Retina (tissue), 1 donor: Measurements from ENCODE around the gene PRRX2.

Experiments
- DNase-seq: peaks from one replicate; pipeline ENCODE4 v3.0.0-alpha.2; 2016

Gene PRRX2

GRCh38 chr9:129682381-129682780, 16.9 kb downstream of the PRRX2 start:
- no peak for DNase-seq

- DNase-seq, result no peak
Measured at GRCh38 chr9:129685220-129685932, 19.9 kb downstream of the PRRX2 start.

- DNase-seq, result no peak
Measured at GRCh38 chr9:129685933-129686259, 20.4 kb downstream of the PRRX2 start.

- no peak for DNase-seq
Measured at GRCh38 chr9:129686736-129687135, 21.3 kb downstream of the PRRX2 start.

- DNase-seq, result no peak
Measured at GRCh38 chr9:129687391-129687790, 21.9 kb downstream of the PRRX2 start.

- no peak for DNase-seq
Measured at GRCh38 chr9:129688285-129689043, 23.0 kb downstream of the PRRX2 start.

GRCh38 chr9:129692534-129692933, 27.1 kb downstream of the PRRX2 start:
- DNase-seq, result no peak

GRCh38 chr9:129693741-129694140, 28.3 kb downstream of the PRRX2 start:
- DNase-seq, result no peak

- DNase-seq, result no peak
Measured at GRCh38 chr9:129694243-129694646, 28.8 kb downstream of the PRRX2 start.

- no peak for DNase-seq
Measured at GRCh38 chr9:129695870-129696269, 30.4 kb downstream of the PRRX2 start.

- DNase-seq, result peak; percentile 57
Measured at GRCh38 chr9:129696944-129697655, 31.7 kb downstream of the PRRX2 start.

GRCh38 chr9:129697656-129698253, 32.3 kb downstream of the PRRX2 start:
- DNase-seq, result peak; percentile 36

- DNase-seq, result no peak
Measured at GRCh38 chr9:129698254-129698757, 32.9 kb downstream of the PRRX2 start.

- DNase-seq, result no peak
Measured at GRCh38 chr9:129701054-129701453, 35.6 kb downstream of the PRRX2 start.

GRCh38 chr9:129701549-129701948, 36.1 kb downstream of the PRRX2 start:
- no peak for DNase-seq

GRCh38 chr9:129702589-129703520, 37.4 kb downstream of the PRRX2 start:
- DNase-seq, result no peak

GRCh38 chr9:129703667-129704355, 38.4 kb downstream of the PRRX2 start:
- no peak for DNase-seq

GRCh38 chr9:129704807-129705206, 39.4 kb downstream of the PRRX2 start:
- DNase-seq, result no peak

- DNase-seq, result no peak
Measured at GRCh38 chr9:129708793-129709192, 43.3 kb downstream of the PRRX2 start.

GRCh38 chr9:129709438-129710168, 44.2 kb downstream of the PRRX2 start:
- DNase-seq, result peak; percentile 32

- no peak for DNase-seq
Measured at GRCh38 chr9:129710169-129710453, 44.7 kb downstream of the PRRX2 start.
